Subcutaneous abdominal adipose tissue (tissue), 5 donors: Measurements from ENCODE around the gene FAM117A.
"Not testable (repeated sequence)": the region's sequence is repeated elsewhere in the genome, so short reads cannot be mapped to it uniquely, and the experiment has no call there.

Experiments
- H3K27ac ChIP-seq: one replicate; pipeline ENCODE4 v1.7.0; 2013; ENCODE audit warnings: low read depth, mild to moderate bottlenecking, inconsistent platforms, low read length, moderate library complexity
- H3K27me3 ChIP-seq, 5 donors: one replicate each; pipeline ENCODE4 v1.7.0; 2013; ENCODE audit warnings: low read length in 5 of 5, inconsistent platforms in 1 of 5; ENCODE audit not compliant: control insufficient read depth in 5 of 5, insufficient read depth in 4 of 5
- H3K36me3 ChIP-seq, 5 donors: one replicate each; pipeline ENCODE4 v1.7.0; 2013; ENCODE audit warnings: low read length in 5 of 5; ENCODE audit not compliant: control insufficient read depth in 5 of 5, insufficient read depth in 5 of 5
- H3K4me1 ChIP-seq, 5 donors: one replicate each; pipeline ENCODE4 v1.7.0; 2013; ENCODE audit warnings: low read length in 5 of 5, mild to moderate bottlenecking in 3 of 5, moderate library complexity in 1 of 5; ENCODE audit not compliant: control insufficient read depth in 5 of 5, insufficient read depth in 5 of 5
- H3K4me3 ChIP-seq, 5 donors: one replicate each; pipeline ENCODE4 v1.7.0; 2013; ENCODE audit warnings: low read length in 5 of 5, low read depth in 1 of 5
- H3K9ac ChIP-seq, 5 donors: one replicate each; pipeline ENCODE4 v1.7.0; 2013; ENCODE audit warnings: low read length in 5 of 5, mild to moderate bottlenecking in 4 of 5, moderate library complexity in 3 of 5
- H3K9me3 ChIP-seq, 5 donors: one replicate each; pipeline ENCODE4 v1.7.0; 2013; ENCODE audit warnings: low read length in 5 of 5; ENCODE audit not compliant: control insufficient read depth in 5 of 5
- donor health status: healthy.
- donor health status: healthy.
- donor health status: healthy.
- donor health status: healthy.
- donor health status: healthy.

Gene FAM117A

GRCh38 chr17:49729069-49729468 is 34.9 kb downstream of the FAM117A start:
- Histone ChIP-seq H3K27ac (no peak overlapping the region), H3K4me3 (no peak overlapping the region), H3K9ac (no peak overlapping the region), H3K9me3 (no peaks in the 10 kb centered on the region), H3K36me3 (peaks cover 0 to 3% (median 0%) of the 10 kb centered on the region in 5 donors), H3K27me3 (no peaks in the 10 kb centered on the region), H3K4me1 (peaks cover 14 to 57% (median 41%) of the 10 kb centered on the region in 5 donors)

- Histone ChIP-seq H3K27me3 (no peaks in the 10 kb centered on the region), H3K36me3 (peaks cover 0 to 3% (median 0%) of the 10 kb centered on the region in 5 donors), H3K27ac (no peak overlapping the region), H3K4me3 (no peak overlapping the region), H3K4me1 (peaks cover 16 to 61% (median 47%) of the 10 kb centered on the region in 5 donors), H3K9ac (no peak overlapping the region), H3K9me3 (no peaks in the 10 kb centered on the region)
Measured at GRCh38 chr17:49728425-49728824, 35.5 kb downstream of the FAM117A start.

GRCh38 chr17:49727380-49727779 is 36.6 kb downstream of the FAM117A start:
- H3K9ac ChIP-seq: no peak overlapping the region
- H3K36me3 ChIP-seq: peaks cover 0 to 3% (median 0%) of the 10 kb centered on the region in 5 donors
- H3K4me1 ChIP-seq: peaks cover 17 to 63% (median 51%) of the 10 kb centered on the region in 5 donors
- H3K27ac ChIP-seq: no peak overlapping the region
- no peak overlapping the region for H3K4me3 ChIP-seq
- H3K9me3 ChIP-seq: no peaks in the 10 kb centered on the region
- no peaks in the 10 kb centered on the region for H3K27me3 ChIP-seq

- no peaks in the 10 kb centered on the region for H3K27me3 ChIP-seq
- no peaks in the 10 kb centered on the region for H3K9me3 ChIP-seq
- peaks cover 14 to 50% (median 39%) of the 10 kb centered on the region in 5 donors for H3K4me1 ChIP-seq
- no peak overlapping the region for H3K27ac ChIP-seq
- no peak overlapping the region for H3K4me3 ChIP-seq
- H3K9ac ChIP-seq: no peak overlapping the region
- peaks cover 0 to 9% (median 4%) of the 10 kb centered on the region in 5 donors for H3K36me3 ChIP-seq
Measured at GRCh38 chr17:49725452-49726130, 38.3 kb downstream of the FAM117A start.

- not testable (repeated sequence) for H3K9me3 ChIP-seq, H3K4me3 ChIP-seq, H3K9ac ChIP-seq, H3K27ac ChIP-seq, H3K27me3 ChIP-seq
- peaks cover 4 to 19% (median 8%) of the 10 kb centered on the region in 5 donors for H3K36me3 ChIP-seq
- H3K4me1 ChIP-seq: peaks cover 8 to 40% (median 28%) of the 10 kb centered on the region in 5 donors
Measured at GRCh38 chr17:49724552-49724951, 39.4 kb downstream of the FAM117A start.

- H3K9me3 ChIP-seq: no peaks in the 10 kb centered on the region
- H3K27me3 ChIP-seq: no peaks in the 10 kb centered on the region
- H3K9ac ChIP-seq: no peak overlapping the region
- H3K4me1 ChIP-seq: peaks cover 6 to 33% (median 17%) of the 10 kb centered on the region in 5 donors
- H3K36me3 ChIP-seq: peaks cover 4 to 24% (median 14%) of the 10 kb centered on the region in 5 donors
- H3K27ac ChIP-seq: peak overlapping the region; percentile 23
- H3K4me3 ChIP-seq: peak overlapping the region in 1 of 5 donors; percentile 17
Measured at GRCh38 chr17:49723423-49723822, 40.5 kb downstream of the FAM117A start.

GRCh38 chr17:49722066-49722465 is 41.9 kb downstream of the FAM117A start:
- no peak overlapping the region for H3K4me3 ChIP-seq
- H3K9me3 ChIP-seq: no peaks in the 10 kb centered on the region
- H3K27me3 ChIP-seq: no peaks in the 10 kb centered on the region
- peaks cover 4 to 33% (median 24%) of the 10 kb centered on the region in 5 donors for H3K36me3 ChIP-seq
- H3K27ac ChIP-seq: no peak overlapping the region
- no peak overlapping the region for H3K9ac ChIP-seq
- H3K4me1 ChIP-seq: peaks cover 6 to 24% (median 20%) of the 10 kb centered on the region in 5 donors

GRCh38 chr17:49717371-49717861 is 46.5 kb downstream of the FAM117A start:
- Histone ChIP-seq H3K4me1 (peaks cover 0 to 5% (median 4%) of the 10 kb centered on the region in 5 donors), H3K27ac (no peak overlapping the region)

GRCh38 chr17:49716668-49717364 is 47.1 kb downstream of the FAM117A start:
- peaks cover 0 to 2% (median 0%) of the 10 kb centered on the region in 5 donors for H3K4me1 ChIP-seq
- H3K9ac ChIP-seq: no peak overlapping the region
- no peaks in the 10 kb centered on the region for H3K9me3 ChIP-seq
- H3K27me3 ChIP-seq: no peaks in the 10 kb centered on the region
- H3K27ac ChIP-seq: no peak overlapping the region
- H3K4me3 ChIP-seq: no peak overlapping the region
- H3K36me3 ChIP-seq: peaks cover 4 to 62% (median 48%) of the 10 kb centered on the region in 5 donors

More at GRCh38 chr17:49717371-49717861, 46.5 kb downstream of the FAM117A start:
- Histone ChIP-seq H3K27me3 (no peaks in the 10 kb centered on the region), H3K9me3 (no peaks in the 10 kb centered on the region), H3K36me3 (peaks cover 4 to 63% (median 48%) of the 10 kb centered on the region in 5 donors), H3K4me3 (no peak overlapping the region), H3K9ac (no peak overlapping the region)
